HEK293 (cell line): Measurements from ENCODE around the gene HOXC11.

ENCODE experiments used
- BCL6B ChIP-seq: fragments of 450-650 bp; formaldehyde crosslinking; IDR thresholded peaks from 2 replicates; pipeline ENCODE4 v1.5.1; 2017; ENCODE audit warnings: missing biosample characterization, missing genetic modification characterization
- KLF1 ChIP-seq: fragments of 450-650 bp; formaldehyde crosslinking; IDR thresholded peaks from 2 replicates; pipeline ENCODE4 v1.5.1; 2016; ENCODE audit warnings: missing biosample characterization, missing genetic modification characterization
- KLF16 ChIP-seq: fragments of 450-650 bp; formaldehyde crosslinking; IDR thresholded peaks from 2 replicates; pipeline ENCODE4 v1.5.1; 2017; ENCODE audit warnings: missing biosample characterization, missing genetic modification characterization
- KLF7 ChIP-seq: fragments of 450-650 bp; formaldehyde crosslinking; IDR thresholded peaks from 2 replicates; pipeline ENCODE4 v1.5.1; 2016; ENCODE audit warnings: missing biosample characterization, missing genetic modification characterization, borderline replicate concordance
- KLF8 ChIP-seq: fragments of 450-650 bp; formaldehyde crosslinking; IDR thresholded peaks from 2 replicates; pipeline ENCODE4 v1.5.1; 2016; ENCODE audit warnings: missing biosample characterization, missing genetic modification characterization
- MEIS1 ChIP-seq: sonication (generic); formaldehyde crosslinking; IDR thresholded peaks from 2 replicates; pipeline ENCODE4 v1.8.1; 2022; ENCODE audit warnings: missing genetic modification reagents, mild to moderate bottlenecking, borderline replicate concordance
- MYNN ChIP-seq: fragments of 450-650 bp; formaldehyde crosslinking; IDR thresholded peaks from 2 replicates; pipeline ENCODE4 v1.5.1; 2016; ENCODE audit warnings: missing biosample characterization, missing genetic modification characterization, borderline replicate concordance
- PRDM1 ChIP-seq: fragments of 450-650 bp; formaldehyde crosslinking; IDR thresholded peaks from 2 replicates; pipeline ENCODE4; 2016; ENCODE audit warnings: missing biosample characterization, missing genetic modification characterization
- ZBTB11 ChIP-seq: fragments of 450-650 bp; formaldehyde crosslinking; conservative IDR thresholded peaks from 2 replicates; pipeline ENCODE4 v1.5.1; 2016; ENCODE audit warnings: low read depth, missing biosample characterization, missing genetic modification characterization
- ZBTB6 ChIP-seq: fragments of 450-650 bp; formaldehyde crosslinking; IDR thresholded peaks from 2 replicates; pipeline ENCODE4 v1.5.1; 2017; ENCODE audit warnings: missing biosample characterization, missing genetic modification characterization
- ZBTB8A ChIP-seq: fragments of 450-650 bp; formaldehyde crosslinking; IDR thresholded peaks from 2 replicates; pipeline ENCODE4 v1.5.1; 2016; ENCODE audit warnings: missing biosample characterization, missing genetic modification characterization
- ZFP37 ChIP-seq: fragments of 450-650 bp; formaldehyde crosslinking; IDR thresholded peaks from 2 replicates; pipeline ENCODE4 v1.5.1; 2016; ENCODE audit warnings: missing biosample characterization, missing genetic modification characterization
- ZFP69B ChIP-seq: fragments of 450-650 bp; formaldehyde crosslinking; IDR thresholded peaks from 2 replicates; pipeline ENCODE4 v1.5.1; 2016; ENCODE audit warnings: missing biosample characterization, missing genetic modification characterization
- ZIC2 ChIP-seq: fragments of 450-650 bp; formaldehyde crosslinking; IDR thresholded peaks from 2 replicates; pipeline ENCODE4 v1.5.1; 2016; ENCODE audit warnings: missing biosample characterization, missing genetic modification characterization
- ZNF202 ChIP-seq: fragments of 450-650 bp; formaldehyde crosslinking; IDR thresholded peaks from 2 replicates; pipeline ENCODE4 v1.5.1; 2016; ENCODE audit warnings: missing biosample characterization, missing genetic modification characterization, borderline replicate concordance
- ZNF214 ChIP-seq: fragments of 450-650 bp; formaldehyde crosslinking; IDR thresholded peaks from 2 replicates; pipeline ENCODE4 v1.5.1; 2017; ENCODE audit warnings: missing biosample characterization, mild to moderate bottlenecking, missing genetic modification characterization, borderline replicate concordance
- ZNF350 ChIP-seq: fragments of 450-650 bp; formaldehyde crosslinking; IDR thresholded peaks from 2 replicates; pipeline ENCODE4 v1.5.0; 2017; ENCODE audit warnings: missing biosample characterization, mild to moderate bottlenecking, missing genetic modification characterization
- ZNF366 ChIP-seq: fragments of 450-650 bp; formaldehyde crosslinking; conservative IDR thresholded peaks from 2 replicates; pipeline ENCODE4 v1.5.1; 2016; ENCODE audit warnings: missing biosample characterization, missing genetic modification characterization
- ZNF404 ChIP-seq: fragments of 450-650 bp; formaldehyde crosslinking; IDR thresholded peaks from 2 replicates; pipeline ENCODE4 v1.5.1; 2017; ENCODE audit warnings: missing biosample characterization, missing genetic modification characterization
- ZNF560 ChIP-seq: fragments of 450-650 bp; formaldehyde crosslinking; IDR thresholded peaks from 2 replicates; pipeline ENCODE4 v1.5.1; 2017; ENCODE audit warnings: missing biosample characterization, missing genetic modification characterization, borderline replicate concordance
- ZNF610 ChIP-seq: fragments of 450-650 bp; formaldehyde crosslinking; IDR thresholded peaks from 2 replicates; pipeline ENCODE4 v1.5.1; 2016; ENCODE audit warnings: missing biosample characterization, missing genetic modification characterization, borderline replicate concordance
- ZNF76 ChIP-seq: fragments of 450-650 bp; formaldehyde crosslinking; IDR thresholded peaks from 2 replicates; pipeline ENCODE4; 2016; ENCODE audit warnings: low read depth, missing biosample characterization, missing genetic modification characterization, borderline replicate concordance
- ZNF777 ChIP-seq: fragments of 450-650 bp; formaldehyde crosslinking; IDR thresholded peaks from 2 replicates; pipeline ENCODE4 v1.5.1; 2017; ENCODE audit warnings: missing biosample characterization, missing genetic modification characterization, borderline replicate concordance
- ZNF843 ChIP-seq: fragments of 450-650 bp; formaldehyde crosslinking; IDR thresholded peaks from 2 replicates; pipeline ENCODE4 v1.5.1; 2016; ENCODE audit warnings: missing biosample characterization, missing genetic modification characterization
- TF ChIP-seq, protein P1 (sequence below): fragments of 450-650 bp; formaldehyde crosslinking; IDR thresholded peaks from 2 replicates; pipeline ENCODE4 v1.5.1; 2016; ENCODE audit warnings: missing biosample characterization, missing genetic modification characterization, borderline replicate concordance

Gene HOXC11

DNA sequence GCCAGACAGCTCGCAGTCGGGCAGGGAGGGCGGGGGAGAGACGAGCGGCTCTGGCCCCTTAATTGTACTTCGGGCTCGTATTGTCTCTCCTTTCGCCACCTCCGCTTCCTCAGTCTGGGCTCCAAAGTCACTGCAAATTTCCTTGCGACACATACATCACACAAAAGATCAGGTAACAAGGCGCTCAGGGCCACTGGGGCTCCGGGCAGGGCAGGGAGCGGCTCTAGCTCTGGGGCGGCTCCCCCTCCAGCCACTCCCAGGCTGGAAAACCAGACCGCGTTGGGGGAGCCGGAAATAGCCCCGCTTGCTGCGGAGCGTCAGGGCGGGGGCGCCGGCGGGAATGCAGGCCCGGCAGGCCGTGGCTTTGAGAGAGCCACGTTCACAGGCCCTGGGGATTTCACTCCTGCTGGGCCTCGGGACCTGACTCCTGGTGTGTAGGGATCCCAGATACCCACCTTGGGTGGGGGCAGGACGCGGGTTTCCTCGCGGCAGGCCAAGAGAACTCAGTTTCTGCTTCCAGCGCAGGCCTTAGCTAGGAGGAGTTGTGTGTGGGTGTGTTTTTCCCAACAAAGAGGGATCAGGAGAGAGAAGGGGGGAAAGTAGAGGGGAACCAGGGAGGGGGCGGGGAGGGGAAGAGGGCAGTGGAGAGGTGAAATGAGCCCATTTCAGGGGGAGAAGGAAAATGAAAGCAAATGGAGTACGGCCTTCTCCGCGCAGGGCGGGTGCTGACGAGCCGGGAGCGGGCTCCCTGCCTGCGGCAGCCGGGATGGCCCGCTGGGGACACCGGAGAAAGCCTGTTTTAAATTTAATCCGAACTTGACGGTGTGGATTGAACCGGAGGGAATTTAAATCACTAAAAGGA, 22.7 kb downstream of the HOXC11 start (continued):
- TF ChIP-seq ZBTB11 (peak; percentile 88), ZNF843 (tag by site-specific recombination) (peak; percentile 47), ZFP69B (tag by site-specific recombination) (peak; percentile 35; the same call in 1 of the 2 replicates), ZNF76 (tag by site-specific recombination) (peak; percentile 69), ZNF214 (no peak), ZIC2 (peak; percentile 93), KLF1 (tag by site-specific recombination) (peak; percentile 96), ZBTB8A (tag by site-specific recombination) (peak; percentile 96), BCL6B (tag by site-specific recombination) (no peak), ZNF366 (tag by site-specific recombination) (peak; percentile 47), ZNF560 (no peak), ZNF777 (tag by site-specific recombination) (no peak), MEIS1 (CRISPR knock-in tag) (no peak), ZBTB6 (tag by site-specific recombination) (peak; percentile 100), KLF16 (tag by site-specific recombination) (0 out of 2 replicates have a peak, but pooled peaks have one; percentile 40), MYNN (tag by site-specific recombination) (no peak), ZNF350 (tag by site-specific recombination) (no peak), PRDM1 (tag by site-specific recombination) (peak; percentile 91), ZFP37 (tag by site-specific recombination) (peak; percentile 81; the same call in 1 of the 2 replicates), KLF7 (peak; percentile 97), KLF8 (tag by site-specific recombination) (peak; percentile 97), ZNF610 (tag by site-specific recombination) (peak; percentile 92), ZNF202 (no peak), ZNF404 (tag by site-specific recombination) (no peak)
- TF ChIP-seq, protein P1, sequence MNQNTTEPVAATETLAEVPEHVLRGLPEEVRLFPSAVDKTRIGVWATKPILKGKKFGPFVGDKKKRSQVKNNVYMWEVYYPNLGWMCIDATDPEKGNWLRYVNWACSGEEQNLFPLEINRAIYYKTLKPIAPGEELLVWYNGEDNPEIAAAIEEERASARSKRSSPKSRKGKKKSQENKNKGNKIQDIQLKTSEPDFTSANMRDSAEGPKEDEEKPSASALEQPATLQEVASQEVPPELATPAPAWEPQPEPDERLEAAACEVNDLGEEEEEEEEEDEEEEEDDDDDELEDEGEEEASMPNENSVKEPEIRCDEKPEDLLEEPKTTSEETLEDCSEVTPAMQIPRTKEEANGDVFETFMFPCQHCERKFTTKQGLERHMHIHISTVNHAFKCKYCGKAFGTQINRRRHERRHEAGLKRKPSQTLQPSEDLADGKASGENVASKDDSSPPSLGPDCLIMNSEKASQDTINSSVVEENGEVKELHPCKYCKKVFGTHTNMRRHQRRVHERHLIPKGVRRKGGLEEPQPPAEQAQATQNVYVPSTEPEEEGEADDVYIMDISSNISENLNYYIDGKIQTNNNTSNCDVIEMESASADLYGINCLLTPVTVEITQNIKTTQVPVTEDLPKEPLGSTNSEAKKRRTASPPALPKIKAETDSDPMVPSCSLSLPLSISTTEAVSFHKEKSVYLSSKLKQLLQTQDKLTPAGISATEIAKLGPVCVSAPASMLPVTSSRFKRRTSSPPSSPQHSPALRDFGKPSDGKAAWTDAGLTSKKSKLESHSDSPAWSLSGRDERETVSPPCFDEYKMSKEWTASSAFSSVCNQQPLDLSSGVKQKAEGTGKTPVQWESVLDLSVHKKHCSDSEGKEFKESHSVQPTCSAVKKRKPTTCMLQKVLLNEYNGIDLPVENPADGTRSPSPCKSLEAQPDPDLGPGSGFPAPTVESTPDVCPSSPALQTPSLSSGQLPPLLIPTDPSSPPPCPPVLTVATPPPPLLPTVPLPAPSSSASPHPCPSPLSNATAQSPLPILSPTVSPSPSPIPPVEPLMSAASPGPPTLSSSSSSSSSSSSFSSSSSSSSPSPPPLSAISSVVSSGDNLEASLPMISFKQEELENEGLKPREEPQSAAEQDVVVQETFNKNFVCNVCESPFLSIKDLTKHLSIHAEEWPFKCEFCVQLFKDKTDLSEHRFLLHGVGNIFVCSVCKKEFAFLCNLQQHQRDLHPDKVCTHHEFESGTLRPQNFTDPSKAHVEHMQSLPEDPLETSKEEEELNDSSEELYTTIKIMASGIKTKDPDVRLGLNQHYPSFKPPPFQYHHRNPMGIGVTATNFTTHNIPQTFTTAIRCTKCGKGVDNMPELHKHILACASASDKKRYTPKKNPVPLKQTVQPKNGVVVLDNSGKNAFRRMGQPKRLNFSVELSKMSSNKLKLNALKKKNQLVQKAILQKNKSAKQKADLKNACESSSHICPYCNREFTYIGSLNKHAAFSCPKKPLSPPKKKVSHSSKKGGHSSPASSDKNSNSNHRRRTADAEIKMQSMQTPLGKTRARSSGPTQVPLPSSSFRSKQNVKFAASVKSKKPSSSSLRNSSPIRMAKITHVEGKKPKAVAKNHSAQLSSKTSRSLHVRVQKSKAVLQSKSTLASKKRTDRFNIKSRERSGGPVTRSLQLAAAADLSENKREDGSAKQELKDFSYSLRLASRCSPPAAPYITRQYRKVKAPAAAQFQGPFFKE (tag by site-specific recombination), result no peak
